Glomerular visceral epithelial cell (primary cell): Measurements from ENCODE around the gene SF3B4.
"Not testable (repeated sequence)": the region's sequence is repeated elsewhere in the genome, so short reads cannot be mapped to it uniquely, and the experiment has no call there.

Experiments
- DNase-seq: peaks from one replicate; pipeline ENCODE4 v3.0.0-alpha.2; 2016; ENCODE audit errors: extremely low spot score

The SF3B4 gene

GRCh38 chr1:149888247-149888998 is 39.2 kb downstream of the SF3B4 start:
- DNase-seq, result peak; percentile 85

GRCh38 chr1:149887456-149888246 is 40.0 kb downstream of the SF3B4 start:
- DNase-seq, result peak; percentile 97

GRCh38 chr1:149887196-149887455 is 40.5 kb downstream of the SF3B4 start:
- DNase-seq, result not testable (repeated sequence)

- peak; percentile 99 for DNase-seq
Measured at GRCh38 chr1:149886396-149887195, 41.0 kb downstream of the SF3B4 start.

- not testable (repeated sequence) for DNase-seq
Measured at GRCh38 chr1:149886121-149886395, 41.5 kb downstream of the SF3B4 start.

- peak; percentile 77 for DNase-seq
Measured at GRCh38 chr1:149885339-149886120, 42.1 kb downstream of the SF3B4 start.

GRCh38 chr1:149884433-149885338 is 42.9 kb downstream of the SF3B4 start:
- DNase-seq, result peak; percentile 39

- no peak for DNase-seq
Measured at GRCh38 chr1:149883598-149884247, 43.9 kb downstream of the SF3B4 start.

GRCh38 chr1:149881876-149882275 is 45.7 kb downstream of the SF3B4 start:
- DNase-seq, result no peak

- DNase-seq, result no peak
Measured at GRCh38 chr1:149879556-149879955, 48.0 kb downstream of the SF3B4 start.

GRCh38 chr1:149877211-149877946 is 50.2 kb downstream of the SF3B4 start:
- no peak for DNase-seq
